Testis (tissue), 3 donors: ENCODE results near the gene DPF3. TPM values are rescaled to one million over a fixed set of nuclear protein-coding genes. Genes with fewer than 3 reads are reported as not detected.

Experiments
- DNase-seq: peaks from one replicate; pipeline ENCODE4 v3.0.0-alpha.2; 2019
- H3K27ac ChIP-seq, 2 donors: fragments of 200-600 bp; sonication (generic); one replicate each; pipeline ENCODE4 v1.5.1; 2019
- H3K27me3 ChIP-seq: fragments of 200-600 bp; sonication (generic); one replicate; pipeline ENCODE4 v1.5.1; 2019
- H3K36me3 ChIP-seq: fragments of 200-600 bp; sonication (generic); one replicate; pipeline ENCODE4 v1.5.1; 2017; ENCODE audit warnings: low read depth; ENCODE audit errors: missing control alignments
- H3K4me1 ChIP-seq: fragments of 200-600 bp; sonication (generic); one replicate; pipeline ENCODE4 v1.5.1; 2019
- H3K4me3 ChIP-seq, 2 donors: fragments of 200-600 bp; sonication (generic); one replicate each; pipeline ENCODE4 v1.5.1; 2017 to 2019
- H3K9me3 ChIP-seq: fragments of 200-600 bp; sonication (generic); one replicate; pipeline ENCODE4 v1.5.1; 2017
- CTCF ChIP-seq, 3 experiments: fragments of 450-650 bp in 2 of 3; fragments of 200-600 bp in 1 of 3; sonication (generic) in 1 of 3; IDR thresholded peaks; one replicate each; pipeline ENCODE4 v1.5.1; 2016 to 2019; ENCODE audit warnings: antibody characterized with exemption in 3 of 3, mild to moderate bottlenecking in 2 of 3, moderate library complexity in 1 of 3
- POLR2A ChIP-seq: fragments of 450-650 bp; IDR thresholded peaks from one replicate; pipeline ENCODE4 v1.6.1; 2017; ENCODE audit warnings: antibody characterized with exemption, mild to moderate bottlenecking, moderate library complexity
- WGBS, 2 donors: methylation state at CpG; one replicate each; pipeline ENCODE4 v1.1.5; 2018; 5-methylcytosine and 5-hydroxymethylcytosine counted together
- intact Hi-C: fragments of 100-400 bp; cut with DNase I; formaldehyde crosslinking; loops from one replicate; pipeline ENCODE4 v1.15.1; 2023; ENCODE audit warnings: low total_unique reads
- polyA plus RNA-seq: library from polyadenylated mRNA; stranded (reverse); fragments of 350-450 nt; fragmentation: Illumina TruSeq; extraction: RNeasy Lipid Tissue Mini Kit (QIAGEN cat#74804); gene quantifications from one replicate; pipeline ENCODE4 v1.2.3, GENCODE V29; 2014; ENCODE audit warnings: low read depth, low replicate concordance; ENCODE audit not compliant: insufficient read depth
- total RNA-seq, 2 donors: library from RNA; depleted of rRNA; stranded (reverse); fragments of >200 nt; gene quantifications; one replicate each; pipeline ENCODE4 v1.2.3, GENCODE V29; 2016

Gene DPF3
- total and polyA plus RNA-seq, 3 donors from 2014 or later, result 14.6 to 41.6 (median 26.4) TPM

DNA sequence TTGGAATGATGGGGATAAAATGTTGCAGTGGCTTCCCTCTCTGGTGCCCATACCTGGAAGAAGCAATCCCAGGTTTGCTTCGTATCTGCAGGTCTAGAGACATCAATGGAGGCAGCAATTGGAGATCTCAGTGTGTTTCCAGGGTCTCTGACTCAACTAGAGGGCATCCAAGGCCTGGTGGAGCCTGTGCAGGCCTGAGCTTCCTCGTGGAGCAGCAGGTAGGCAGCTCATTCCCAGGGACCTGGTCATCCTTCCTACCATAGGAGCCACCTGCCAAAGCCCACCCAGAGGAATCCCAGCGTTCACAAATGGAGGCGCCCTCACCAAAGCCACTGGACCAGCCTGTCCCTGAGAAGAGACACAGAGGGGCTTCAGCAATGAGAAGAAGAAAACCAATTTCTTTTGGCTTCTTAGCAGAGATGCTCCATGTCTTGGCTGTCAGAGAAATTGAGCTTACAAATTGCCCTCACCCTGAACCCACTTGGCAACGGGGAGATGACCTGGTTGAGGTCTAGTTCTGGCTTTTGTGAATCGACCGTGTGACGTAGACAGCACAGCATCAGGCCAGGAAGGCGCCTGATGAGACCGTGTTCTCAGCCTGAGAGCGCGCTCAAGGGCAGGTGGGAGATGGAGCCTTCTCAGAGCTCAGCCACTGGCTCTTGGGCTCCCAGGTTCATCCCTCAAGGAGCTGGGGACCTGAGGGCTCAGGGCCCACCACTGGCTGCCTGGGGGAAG is 283.6 kb downstream of the DPF3 start:
- H3K27me3 ChIP-seq, result no peaks in the 10 kb centered on the region
- intact Hi-C loops, result no loop called here
- TF ChIP-seq CTCF (IDR thresholded peaks at IDR 0.05) (no peak), POLR2A (no peak)
- H3K36me3 ChIP-seq, result no peaks in the 10 kb centered on the region
- H3K4me1 ChIP-seq, result peaks cover 15% of the 10 kb centered on the region
- H3K27ac ChIP-seq, result no peak overlapping the region
- 91 to 95% methylated on average over 11 to 12 of the region's 12 CpGs for WGBS, 2 donors
- no peak for DNase-seq
- H3K4me3 ChIP-seq, result no peak overlapping the region
- no peaks in the 10 kb centered on the region for H3K9me3 ChIP-seq

GRCh38 chr14:72609205-72609916 is 284.5 kb downstream of the DPF3 start:
- WGBS, 2 donors, result 91 to 94% methylated on average over 11 to 12 of the region's 12 CpGs
- no peaks in the 10 kb centered on the region for H3K9me3 ChIP-seq
- H3K4me1 ChIP-seq, result peaks cover 14% of the 10 kb centered on the region
- H3K4me3 ChIP-seq, result no peak overlapping the region
- DNase-seq, result no peak
- no peaks in the 10 kb centered on the region for H3K36me3 ChIP-seq
- intact Hi-C loops, result no loop called here
- H3K27ac ChIP-seq, result no peak overlapping the region
- TF ChIP-seq POLR2A, result no peak
- no peak for TF ChIP-seq CTCF (IDR thresholded peaks at IDR 0.05)
- H3K27me3 ChIP-seq, result no peaks in the 10 kb centered on the region

DNA sequence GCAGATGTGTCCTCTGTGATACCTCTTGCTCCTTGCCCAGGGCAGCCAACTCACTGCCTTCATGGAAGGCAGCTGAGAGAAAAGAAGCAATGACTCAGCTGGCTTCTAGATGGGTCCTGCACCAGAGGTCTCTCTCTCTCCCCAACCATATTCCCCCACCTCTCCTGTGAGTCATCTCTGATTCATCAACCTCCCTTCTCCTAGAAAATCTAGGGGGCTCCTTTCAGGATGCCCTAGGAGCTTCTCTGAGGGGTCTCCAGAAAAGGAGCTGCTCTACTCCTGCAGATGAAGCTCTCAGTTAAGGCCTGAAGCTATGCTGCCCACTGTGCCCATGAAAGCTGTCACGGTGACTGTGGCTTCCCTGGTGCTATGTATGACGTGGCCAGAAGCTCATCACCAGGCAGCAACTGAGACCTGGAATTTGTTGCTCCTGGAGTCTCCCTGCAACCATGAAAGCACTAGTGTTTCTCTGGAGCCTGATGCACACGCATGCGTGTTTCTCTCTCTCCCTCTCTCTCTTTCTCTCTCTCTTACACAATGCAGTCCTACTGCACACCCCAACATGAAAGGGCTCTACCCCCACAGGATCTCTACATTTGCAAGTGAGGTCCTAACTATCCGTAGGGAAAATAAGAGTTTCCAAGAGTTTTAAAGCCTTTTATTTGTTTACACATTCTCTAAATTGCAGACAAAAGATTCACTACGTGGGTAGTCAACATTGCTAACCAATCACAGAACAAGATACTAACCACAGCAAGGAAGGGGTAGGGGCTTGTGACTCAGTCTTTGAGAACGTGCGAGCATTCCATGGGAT is 285.3 kb downstream of the DPF3 start:
- Histone ChIP-seq H3K9me3 (no peaks in the 10 kb centered on the region), H3K4me3 (no peak overlapping the region), H3K4me1 (peaks cover 6% of the 10 kb centered on the region), H3K36me3 (no peaks in the 10 kb centered on the region), H3K27ac (no peak overlapping the region), H3K27me3 (no peaks in the 10 kb centered on the region)
- intact Hi-C loops, result no loop called here
- no peak for TF ChIP-seq POLR2A
- no peak for TF ChIP-seq CTCF (IDR thresholded peaks at IDR 0.05)
- WGBS, 2 donors, result 87 to 92% methylated on average over 8 of the region's 8 CpGs
- no peak for DNase-seq

DNA sequence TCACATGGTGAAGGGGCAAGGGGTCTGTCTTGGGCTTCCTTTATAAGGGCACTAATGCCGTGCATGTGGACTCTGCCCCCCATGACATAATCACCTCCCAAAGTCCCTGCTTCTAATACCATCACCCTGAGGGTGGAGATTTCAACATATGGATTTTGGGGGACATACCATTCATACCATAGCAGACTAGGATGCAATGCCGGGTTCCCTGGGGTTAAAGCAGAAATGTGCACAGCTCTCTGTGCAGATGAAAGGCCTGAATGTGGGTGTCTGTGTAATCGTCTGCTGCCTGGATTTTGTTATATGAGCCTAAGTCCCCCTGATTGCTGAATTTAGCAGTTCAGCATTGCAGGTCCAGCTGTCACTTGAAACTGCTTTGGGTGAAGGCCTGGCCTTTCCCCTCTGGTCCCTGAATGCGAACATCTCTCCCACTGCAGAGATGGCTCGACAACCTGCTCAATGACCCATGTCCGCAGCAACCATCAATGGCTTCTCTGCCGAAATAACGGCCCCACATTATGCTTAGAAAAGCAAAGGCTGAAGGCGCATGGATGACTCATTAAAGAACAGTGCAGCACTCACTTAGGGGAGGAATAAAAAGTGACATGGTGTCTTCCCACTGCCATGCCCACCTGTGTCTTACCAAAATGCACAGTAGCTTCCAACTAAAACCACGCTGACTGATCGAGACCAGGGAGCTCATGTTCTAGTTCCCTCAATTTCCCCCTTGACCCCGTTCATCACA is 286.3 kb downstream of the DPF3 start:
- no peaks in the 10 kb centered on the region for H3K4me1 ChIP-seq
- H3K36me3 ChIP-seq, result no peaks in the 10 kb centered on the region
- intact Hi-C loops, result no loop called here
- DNase-seq, result no peak
- H3K9me3 ChIP-seq, result no peaks in the 10 kb centered on the region
- H3K27me3 ChIP-seq, result no peaks in the 10 kb centered on the region
- H3K27ac ChIP-seq, result no peak overlapping the region
- TF ChIP-seq POLR2A (no peak), CTCF (IDR thresholded peaks at IDR 0.05) (no peak)
- WGBS, 2 donors, result 88 to 92% methylated on average over 12 of the region's 12 CpGs
- H3K4me3 ChIP-seq, result no peak overlapping the region
